GM10248 (cell line): ENCODE measurements around the gene OBSCN.

Source experiments
- CTCF ChIA-PET: fragments of 300-600 bp; sonication (Branson Sonifier 250); formaldehyde crosslinking; extraction: SDS; loops from one replicate; lab custom pipeline; 2021; ENCODE audit warnings: antibody characterized with exemption; lab: Yijun Ruan, JAX
- POLR2A ChIA-PET: fragments of 350-650 bp; sonication (Branson Sonifier 250); formaldehyde crosslinking; extraction: SDS; loops from one replicate; lab custom pipeline; 2020; ENCODE audit warnings: antibody characterized with exemption; lab: Yijun Ruan, JAX
- DNase-seq: peaks from one replicate; pipeline ENCODE4 v3.0.0; 2012; ENCODE audit errors: extremely low spot score
- CTCF ChIP-seq: IDR thresholded peaks from 2 replicates; pipeline ENCODE4 v1.5.1; 2012; ENCODE audit warnings: mild to moderate bottlenecking, low read depth; ENCODE audit errors: extremely low read depth, missing control alignments, control extremely low read depth

OBSCN gene

GRCh38 chr1:228362884-228363450 is 155.1 kb downstream of the OBSCN start:
- ChIA-PET POLR2A (no interaction called here), CTCF (no interaction called here)

GRCh38 chr1:228363686-228364067 is 155.8 kb downstream of the OBSCN start:
- POLR2A ChIA-PET = no interaction called here
- CTCF ChIA-PET = no interaction called here
- no peak for DNase-seq
- no peak for TF ChIP-seq CTCF

More at GRCh38 chr1:228362884-228363450, 155.1 kb downstream of the OBSCN start:
- no peak for TF ChIP-seq CTCF
- DNase-seq = no peak

- no peak for DNase-seq
- CTCF ChIA-PET = no interaction called here
- no peak for TF ChIP-seq CTCF
- POLR2A ChIA-PET = no interaction called here
These were observed 156.3 kb downstream of the OBSCN start for GRCh38 chr1:228364068-228364705.

GRCh38 chr1:228364706-228365213 is 156.9 kb downstream of the OBSCN start:
- POLR2A ChIA-PET = no interaction called here
- CTCF ChIA-PET = no interaction called here

GRCh38 chr1:228365271-228366061 is 157.6 kb downstream of the OBSCN start:
- CTCF ChIA-PET = no interaction called here
- DNase-seq = no peak
- POLR2A ChIA-PET = no interaction called here
- no peak for TF ChIP-seq CTCF

More at GRCh38 chr1:228364706-228365213, 156.9 kb downstream of the OBSCN start:
- no peak for TF ChIP-seq CTCF
- DNase-seq = no peak

GRCh38 chr1:228366062-228366865 is 158.4 kb downstream of the OBSCN start:
- POLR2A ChIA-PET = no interaction called here
- no peak for TF ChIP-seq CTCF
- no peak for DNase-seq
- CTCF ChIA-PET = no interaction called here
